GM18499 (cell line): ENCODE data around the gene HSPD1.
A peak's percentile ranks its signal among the peaks of the same experiment; 100 is the strongest.
"Not testable (repeated sequence)": the region's sequence is repeated elsewhere in the genome, so short reads cannot be mapped to it uniquely, and the experiment has no call there.

Experiments
- ATAC-seq: cut with Tn5 transposase; IDR thresholded peaks from one replicate; pipeline ENCODE4 v1.9.1; 2021; ENCODE audit warnings: moderate number of reproducible peaks; ENCODE audit not compliant: insufficient read depth, unreplicated experiment

Gene HSPD1

DNA sequence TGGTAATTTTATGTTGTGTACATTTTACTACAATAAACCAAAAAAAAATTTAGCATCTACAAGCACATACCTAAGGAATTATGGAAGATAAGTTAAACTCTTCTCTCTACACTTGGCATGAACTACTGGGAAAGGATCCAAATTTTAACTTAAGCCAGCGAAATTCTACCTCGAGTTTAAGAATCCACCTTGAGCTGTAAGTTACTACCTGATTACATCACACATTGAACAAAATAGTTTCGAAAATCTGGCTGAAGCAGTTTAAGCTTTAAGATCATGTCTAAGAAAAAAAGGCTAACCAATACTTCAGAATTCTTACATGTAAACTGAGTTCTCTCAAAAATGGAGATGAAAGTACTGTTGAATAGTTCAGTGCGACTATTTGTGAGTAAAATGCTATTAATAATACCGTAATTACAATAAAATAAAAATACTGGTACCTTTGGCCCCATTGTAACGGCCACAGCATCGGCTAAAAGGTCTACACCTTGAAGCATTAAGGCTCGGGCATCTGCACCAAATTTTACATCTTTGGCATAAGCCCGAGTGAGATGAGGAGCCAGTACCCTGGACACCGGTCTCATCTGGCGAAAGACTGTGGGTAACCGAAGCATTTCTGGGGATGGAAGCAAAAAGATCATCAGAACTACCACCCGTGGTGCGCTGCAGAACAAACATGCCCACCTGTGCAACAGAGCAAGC lies 1.3 kb downstream of the HSPD1 start:
- ATAC-seq, result no peak

DNA sequence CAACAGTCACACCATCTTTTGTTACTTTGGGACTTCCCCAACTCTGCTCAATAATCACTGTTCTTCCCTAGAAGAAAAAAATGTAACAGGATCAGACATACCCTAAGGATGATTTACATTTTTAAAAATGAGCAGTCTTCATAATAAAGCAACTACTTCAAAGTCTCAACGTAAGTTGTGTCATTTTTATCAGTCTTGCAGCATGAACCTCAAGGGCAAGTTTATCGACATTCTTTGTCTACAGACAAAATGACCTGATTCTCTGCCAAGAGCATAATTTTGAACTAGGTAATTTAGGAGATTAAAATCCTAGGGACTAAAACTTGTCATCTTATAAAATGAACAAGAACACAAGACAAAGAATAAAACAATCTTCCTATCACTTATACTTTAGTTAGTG lies 2.3 kb downstream of the HSPD1 start:
- ATAC-seq, result no peak

DNA sequence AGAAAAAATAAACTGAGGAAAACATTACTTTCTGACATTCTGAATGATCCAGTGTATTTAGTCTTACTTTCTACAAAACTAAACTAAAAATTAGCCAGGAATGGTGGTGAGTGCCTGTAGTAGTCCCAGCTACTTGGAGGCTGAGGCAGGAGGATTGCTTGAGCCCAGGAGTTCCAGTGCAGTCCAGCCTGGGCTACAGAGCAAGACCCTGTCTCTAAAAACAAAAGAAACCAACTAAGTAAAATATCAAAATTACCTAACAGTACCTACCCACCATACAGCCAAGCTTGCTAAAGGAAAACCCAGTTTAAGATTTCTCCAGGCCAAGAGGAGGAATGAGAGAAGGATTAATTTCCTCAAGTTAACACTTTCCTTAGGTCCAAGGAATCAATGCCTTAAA lies 2.9 kb downstream of the HSPD1 start:
- no peak for ATAC-seq

DNA sequence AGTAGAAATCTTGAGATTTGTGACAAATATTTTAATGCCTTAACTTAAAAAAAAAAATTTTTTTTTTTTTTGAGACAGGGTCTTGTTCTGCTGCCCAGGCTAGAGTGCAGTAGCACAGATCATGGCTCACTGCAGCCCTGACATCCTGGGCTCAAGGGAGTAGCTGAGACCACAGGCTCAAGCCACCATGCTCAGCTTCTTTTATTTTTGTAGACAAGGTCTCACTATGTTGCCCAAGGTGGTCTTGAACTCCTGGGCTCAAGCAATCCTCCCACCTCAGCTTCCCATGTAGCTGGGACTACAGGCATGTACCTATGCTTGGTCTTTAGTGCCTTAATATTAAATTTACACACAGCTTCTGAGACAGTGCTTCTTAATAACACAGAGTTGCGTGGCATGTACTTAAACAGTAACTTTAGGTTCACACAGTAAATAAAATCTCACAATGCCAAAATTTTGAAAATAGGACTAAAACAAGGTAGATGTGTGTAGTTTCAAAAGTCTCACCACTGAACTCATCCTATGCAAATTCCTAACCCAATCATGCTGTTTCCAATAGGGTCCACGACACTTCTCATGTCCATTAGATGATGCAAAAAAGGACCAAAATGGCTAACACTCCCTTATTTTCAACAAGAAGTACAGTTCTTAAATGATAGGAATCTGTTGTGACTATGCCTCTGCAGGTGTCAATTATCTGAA lies 4.1 kb downstream of the HSPD1 start:
- no peak for ATAC-seq

GRCh38 chr2:197487385-197487784 lies 12.3 kb downstream of the HSPD1 start:
- ATAC-seq, result no peak

GRCh38 chr2:197486175-197486574 lies 13.5 kb downstream of the HSPD1 start:
- ATAC-seq, result no peak

- ATAC-seq, result not testable (repeated sequence)
These were observed 15.4 kb downstream of the HSPD1 start for GRCh38 chr2:197484248-197484647.

GRCh38 chr2:197480165-197481036 lies 19.2 kb downstream of the HSPD1 start:
- no peak for ATAC-seq

DNA sequence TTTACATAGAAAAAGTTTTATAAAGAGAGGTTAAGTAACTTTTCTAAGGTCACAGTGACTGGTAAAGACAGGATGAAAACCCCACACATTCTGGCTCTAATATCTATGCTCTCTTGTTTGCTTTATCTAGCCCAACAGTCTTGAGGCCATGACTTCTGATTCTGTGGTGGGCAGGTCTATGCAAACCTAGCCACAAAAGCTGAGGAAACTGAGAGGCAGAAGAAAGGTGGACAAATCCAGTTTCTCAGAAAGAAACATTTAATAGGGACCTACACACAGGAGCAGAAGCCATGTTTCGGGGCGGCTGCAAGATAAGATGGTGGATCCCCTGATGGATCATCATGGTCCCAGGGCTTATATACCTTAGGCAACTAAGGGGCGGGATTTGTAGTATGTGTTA lies 21.8 kb downstream of the HSPD1 start:
- no peak for ATAC-seq

GRCh38 chr2:197472166-197472565 lies 27.5 kb downstream of the HSPD1 start:
- no peak for ATAC-seq

GRCh38 chr2:197464175-197464574 lies 35.5 kb downstream of the HSPD1 start:
- ATAC-seq, result no peak

DNA sequence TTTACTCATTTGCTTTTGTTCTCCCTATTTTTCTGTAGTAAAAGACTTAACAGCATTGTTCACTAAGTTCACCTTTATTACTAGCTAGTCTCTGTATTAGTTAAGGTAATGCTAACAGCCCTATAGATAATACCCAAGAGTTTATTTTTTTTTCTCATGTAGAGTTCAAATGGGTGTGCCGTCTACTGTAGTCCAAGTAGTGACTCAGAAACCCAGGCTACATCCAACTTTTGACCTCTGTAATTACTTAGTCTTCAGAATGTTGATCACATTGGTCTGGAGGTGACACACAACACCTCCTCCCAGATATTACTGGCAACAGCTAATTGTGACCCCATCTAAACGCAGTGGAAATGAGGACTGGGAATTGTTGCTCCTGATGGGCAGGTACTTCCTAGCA lies 38.6 kb downstream of the HSPD1 start:
- no peak for ATAC-seq

DNA sequence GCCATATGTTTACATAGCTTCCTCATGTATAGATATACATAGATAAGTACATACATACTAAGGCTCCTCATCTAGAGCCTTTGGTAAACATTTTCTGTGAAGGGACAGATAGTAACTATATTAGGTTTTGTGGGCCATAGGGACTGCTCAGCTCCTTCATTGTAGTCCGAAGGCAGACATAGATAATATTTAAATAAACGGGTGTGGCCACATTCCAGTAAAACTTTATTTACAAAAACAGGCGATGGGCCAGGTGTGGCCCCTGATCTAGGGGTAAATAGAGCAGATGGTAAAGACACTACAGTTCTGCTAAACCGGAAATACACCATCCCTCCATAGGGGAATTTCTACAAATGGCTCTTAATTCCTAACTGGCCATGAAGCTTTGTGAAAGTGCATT lies 39.0 kb downstream of the HSPD1 start:
- ATAC-seq, result no peak

- no peak for ATAC-seq
These were observed 44.2 kb downstream of the HSPD1 start for GRCh38 chr2:197455428-197455827.

GRCh38 chr2:197454923-197455322 lies 44.7 kb downstream of the HSPD1 start:
- no peak for ATAC-seq

DNA sequence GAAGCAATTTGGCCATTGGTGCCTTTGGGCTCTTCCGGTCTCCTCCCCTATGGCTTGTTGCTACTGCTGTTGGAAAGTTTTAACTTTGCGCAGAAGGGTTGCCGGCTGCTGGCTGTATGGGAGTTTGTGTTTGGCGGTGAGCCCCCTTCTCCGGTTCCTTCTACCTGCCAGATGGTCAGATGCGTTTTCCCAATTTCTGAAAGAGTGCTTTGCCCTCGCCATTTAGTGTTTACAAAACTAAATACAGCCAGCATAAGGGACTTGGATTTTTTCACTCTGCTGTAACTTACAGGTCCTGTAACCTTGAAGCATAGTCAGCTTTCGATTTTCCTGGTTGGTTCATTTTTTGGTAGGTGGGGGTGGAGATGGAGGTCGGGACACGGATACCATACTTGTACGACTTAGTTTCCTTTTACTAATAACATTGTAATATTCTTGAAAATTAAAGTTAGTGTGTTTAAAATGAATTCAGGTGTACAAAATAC lies 45.7 kb downstream of the HSPD1 start:
- peak; percentile 19 for ATAC-seq

DNA sequence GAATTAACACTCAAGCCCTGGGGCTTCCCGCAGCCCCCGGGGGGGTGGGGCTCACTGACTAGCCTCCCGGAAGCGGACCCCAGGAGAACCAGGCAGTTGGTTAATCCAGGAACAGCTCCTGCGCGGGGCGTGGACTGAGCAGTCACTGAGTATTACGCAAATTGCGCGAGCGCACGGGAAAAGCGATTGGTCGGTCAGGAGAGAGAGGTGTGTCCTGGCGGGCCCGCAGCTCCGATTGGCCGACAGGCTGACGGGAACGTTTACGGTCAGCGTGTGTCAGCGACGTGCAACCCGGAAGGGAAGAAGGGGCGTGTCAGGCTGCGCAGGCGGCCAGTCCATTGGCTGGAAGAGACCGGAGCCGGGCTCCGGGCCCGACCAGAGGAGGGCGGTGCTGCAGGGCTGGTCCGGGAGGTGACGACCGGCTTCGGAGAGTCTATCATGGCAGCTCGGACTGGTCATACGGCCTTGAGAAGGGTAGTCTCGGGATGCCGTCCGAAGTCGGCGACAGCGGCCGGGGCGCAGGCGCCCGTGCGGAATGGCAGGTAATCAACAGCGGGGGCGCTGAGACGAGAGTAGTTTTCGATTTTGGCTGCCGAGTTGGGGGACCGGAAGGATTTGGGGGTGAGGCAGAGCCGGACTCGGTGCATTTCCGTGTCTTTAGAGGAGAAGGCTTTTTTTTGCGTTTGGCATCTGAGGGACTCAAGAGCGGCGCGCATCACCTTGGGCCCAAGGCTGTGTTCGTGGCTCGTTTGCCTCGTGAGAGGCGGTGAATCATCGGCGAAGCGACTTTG lies 46.3 kb downstream of the HSPD1 start, which contains the start of gene COQ10B:
TSS of gene COQ10B (plus strand) at position 430 of the 791 bp plus-strand sequence. CDS start at position 439, 9 bp downstream.
- peak; percentile 95 for ATAC-seq

GRCh38 chr2:197452754-197453122 lies 46.9 kb downstream of the HSPD1 start:
- ATAC-seq, result no peak

- ATAC-seq, result not testable (repeated sequence)
These were observed 48.7 kb downstream of the HSPD1 start for GRCh38 chr2:197450935-197451358.

DNA sequence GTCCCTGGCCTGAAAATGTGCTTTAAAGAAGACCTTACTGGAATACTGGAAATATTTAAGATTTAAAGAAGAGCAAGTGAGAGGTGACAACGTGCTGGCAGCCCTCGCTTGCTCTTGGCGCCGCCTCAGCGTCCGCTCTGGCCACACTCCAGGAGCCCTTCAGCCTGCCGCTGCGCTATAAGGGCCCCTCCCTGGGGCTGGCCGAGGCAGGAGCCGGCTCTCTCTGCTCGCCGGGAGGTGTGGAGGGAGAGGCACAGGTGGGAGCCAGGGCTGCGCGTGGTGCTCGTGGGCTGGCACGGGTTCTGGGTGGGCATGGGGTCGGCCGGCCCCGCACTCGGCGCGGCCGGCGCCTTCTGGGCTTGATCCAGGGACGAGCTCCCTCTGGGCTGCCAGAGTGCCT lies 49.2 kb downstream of the HSPD1 start:
- ATAC-seq, result no peak
